Measurements from ENCODE around the gene CPA4. TPM values are rescaled to one million over a fixed set of nuclear protein-coding genes. Genes with fewer than 3 reads are reported as not detected.

Gene CPA4
- total RNA-seq, 1 donor from 2014 or later = 2.1 TPM

- Histone ChIP-seq H3K27me3 (ENCODE audit: control insufficient read depth in 3 of 3, insufficient read depth in 3 of 3, low read length in 3 of 3) (no peaks in the 10 kb centered on the region), H3K9ac (ENCODE audit: low read depth in 1 of 3, low read length in 3 of 3) (no peak overlapping the region), H3K9me3 (ENCODE audit: control insufficient read depth in 3 of 3, low read length in 3 of 3) (peaks cover 0 to 8% (median 8%) of the 10 kb centered on the region in 3 donors), H3K27ac (ENCODE audit: low read depth, low read length) (no peak overlapping the region), H3K36me3 (ENCODE audit: control insufficient read depth in 3 of 3, insufficient read depth in 3 of 3, low read length in 3 of 3) (no peaks in the 10 kb centered on the region), H3K4me1 (ENCODE audit: control insufficient read depth in 3 of 3, insufficient read depth in 3 of 3, low read length in 3 of 3) (peaks cover 26 to 39% (median 32%) of the 10 kb centered on the region in 3 donors), H3K4me3 (ENCODE audit: low read length in 3 of 3) (no peak overlapping the region)
These were observed 67.6 kb downstream of the CPA4 start for GRCh38 chr7:130360518-130360917.

GRCh38 chr7:130361681-130362080 lies 68.7 kb downstream of the CPA4 start:
- H3K4me1 ChIP-seq (ENCODE audit: control insufficient read depth in 3 of 3, insufficient read depth in 3 of 3, low read length in 3 of 3) = peaks cover 30 to 40% (median 33%) of the 10 kb centered on the region in 3 donors
- H3K27me3 ChIP-seq (ENCODE audit: control insufficient read depth in 3 of 3, insufficient read depth in 3 of 3, low read length in 3 of 3) = no peaks in the 10 kb centered on the region
- peaks cover 0 to 8% (median 8%) of the 10 kb centered on the region in 3 donors for H3K9me3 ChIP-seq (ENCODE audit: control insufficient read depth in 3 of 3, low read length in 3 of 3)
- H3K36me3 ChIP-seq (ENCODE audit: control insufficient read depth in 3 of 3, insufficient read depth in 3 of 3, low read length in 3 of 3) = no peaks in the 10 kb centered on the region
- H3K4me3 ChIP-seq (ENCODE audit: low read length in 3 of 3) = no peak overlapping the region
- no peak overlapping the region for H3K27ac ChIP-seq (ENCODE audit: low read depth, low read length)
- H3K9ac ChIP-seq (ENCODE audit: low read depth in 1 of 3, low read length in 3 of 3) = no peak overlapping the region

GRCh38 chr7:130362251-130362816 lies 69.4 kb downstream of the CPA4 start:
- no peak overlapping the region for H3K27ac ChIP-seq (ENCODE audit: low read depth, low read length)
- peaks cover 0 to 8% (median 8%) of the 10 kb centered on the region in 3 donors for H3K9me3 ChIP-seq (ENCODE audit: control insufficient read depth in 3 of 3, low read length in 3 of 3)
- H3K9ac ChIP-seq (ENCODE audit: low read depth in 1 of 3, low read length in 3 of 3) = no peak overlapping the region
- no peaks in the 10 kb centered on the region for H3K27me3 ChIP-seq (ENCODE audit: control insufficient read depth in 3 of 3, insufficient read depth in 3 of 3, low read length in 3 of 3)
- H3K4me3 ChIP-seq (ENCODE audit: low read length in 3 of 3) = no peak overlapping the region
- H3K4me1 ChIP-seq (ENCODE audit: control insufficient read depth in 3 of 3, insufficient read depth in 3 of 3, low read length in 3 of 3) = peaks cover 31 to 36% (median 32%) of the 10 kb centered on the region in 3 donors
- H3K36me3 ChIP-seq (ENCODE audit: control insufficient read depth in 3 of 3, insufficient read depth in 3 of 3, low read length in 3 of 3) = no peaks in the 10 kb centered on the region

- peaks cover 0 to 8% (median 8%) of the 10 kb centered on the region in 3 donors for H3K9me3 ChIP-seq (ENCODE audit: control insufficient read depth in 3 of 3, low read length in 3 of 3)
- no peak overlapping the region for H3K4me3 ChIP-seq (ENCODE audit: low read length in 3 of 3)
- peak overlapping the region; percentile 2 for H3K27ac ChIP-seq (ENCODE audit: low read depth, low read length)
- H3K4me1 ChIP-seq (ENCODE audit: control insufficient read depth in 3 of 3, insufficient read depth in 3 of 3, low read length in 3 of 3) = peaks cover 33 to 40% (median 36%) of the 10 kb centered on the region in 3 donors
- H3K36me3 ChIP-seq (ENCODE audit: control insufficient read depth in 3 of 3, insufficient read depth in 3 of 3, low read length in 3 of 3) = no peaks in the 10 kb centered on the region
- H3K27me3 ChIP-seq (ENCODE audit: control insufficient read depth in 3 of 3, insufficient read depth in 3 of 3, low read length in 3 of 3) = no peaks in the 10 kb centered on the region
- H3K9ac ChIP-seq (ENCODE audit: low read depth in 1 of 3, low read length in 3 of 3) = no peak overlapping the region
These were observed 70.3 kb downstream of the CPA4 start for GRCh38 chr7:130363026-130363847.

- Histone ChIP-seq H3K9me3 (ENCODE audit: control insufficient read depth in 3 of 3, low read length in 3 of 3) (peaks cover 0 to 4% (median 3%) of the 10 kb centered on the region in 3 donors), H3K27ac (ENCODE audit: low read depth, low read length) (no peak overlapping the region), H3K4me1 (ENCODE audit: control insufficient read depth in 3 of 3, insufficient read depth in 3 of 3, low read length in 3 of 3) (peaks cover 39 to 51% (median 48%) of the 10 kb centered on the region in 3 donors), H3K4me3 (ENCODE audit: low read length in 3 of 3) (no peak overlapping the region), H3K27me3 (ENCODE audit: control insufficient read depth in 3 of 3, insufficient read depth in 3 of 3, low read length in 3 of 3) (no peaks in the 10 kb centered on the region), H3K9ac (ENCODE audit: low read depth in 1 of 3, low read length in 3 of 3) (no peak overlapping the region), H3K36me3 (ENCODE audit: control insufficient read depth in 3 of 3, insufficient read depth in 3 of 3, low read length in 3 of 3) (no peaks in the 10 kb centered on the region)
These were observed 71.5 kb downstream of the CPA4 start for GRCh38 chr7:130364451-130364850.

GRCh38 chr7:130365088-130365487 lies 72.1 kb downstream of the CPA4 start:
- no peaks in the 10 kb centered on the region for H3K36me3 ChIP-seq (ENCODE audit: control insufficient read depth in 3 of 3, insufficient read depth in 3 of 3, low read length in 3 of 3)
- H3K9me3 ChIP-seq (ENCODE audit: control insufficient read depth in 3 of 3, low read length in 3 of 3) = no peaks in the 10 kb centered on the region
- no peak overlapping the region for H3K4me3 ChIP-seq (ENCODE audit: low read length in 3 of 3)
- peaks cover 43 to 58% (median 54%) of the 10 kb centered on the region in 3 donors for H3K4me1 ChIP-seq (ENCODE audit: control insufficient read depth in 3 of 3, insufficient read depth in 3 of 3, low read length in 3 of 3)
- peak overlapping the region; percentile 57 for H3K27ac ChIP-seq (ENCODE audit: low read depth, low read length)
- H3K27me3 ChIP-seq (ENCODE audit: control insufficient read depth in 3 of 3, insufficient read depth in 3 of 3, low read length in 3 of 3) = no peaks in the 10 kb centered on the region
- peak overlapping the region in 1 of 3 donors; percentile 38 for H3K9ac ChIP-seq (ENCODE audit: low read depth in 1 of 3, low read length in 3 of 3)

GRCh38 chr7:130365511-130366441 lies 72.8 kb downstream of the CPA4 start:
- no peaks in the 10 kb centered on the region for H3K36me3 ChIP-seq (ENCODE audit: control insufficient read depth in 3 of 3, insufficient read depth in 3 of 3, low read length in 3 of 3)
- H3K27ac ChIP-seq (ENCODE audit: low read depth, low read length) = peak overlapping the region; percentile 57
- no peaks in the 10 kb centered on the region for H3K9me3 ChIP-seq (ENCODE audit: control insufficient read depth in 3 of 3, low read length in 3 of 3)
- no peaks in the 10 kb centered on the region for H3K27me3 ChIP-seq (ENCODE audit: control insufficient read depth in 3 of 3, insufficient read depth in 3 of 3, low read length in 3 of 3)
- H3K4me1 ChIP-seq (ENCODE audit: control insufficient read depth in 3 of 3, insufficient read depth in 3 of 3, low read length in 3 of 3) = peaks cover 47 to 61% (median 54%) of the 10 kb centered on the region in 3 donors
- H3K9ac ChIP-seq (ENCODE audit: low read depth in 1 of 3, low read length in 3 of 3) = peak overlapping the region in 2 of 3 donors; percentile 35 to 38
- H3K4me3 ChIP-seq (ENCODE audit: low read length in 3 of 3) = peak overlapping the region in 1 of 3 donors; percentile 52

GRCh38 chr7:130366564-130366963 lies 73.6 kb downstream of the CPA4 start:
- no peaks in the 10 kb centered on the region for H3K27me3 ChIP-seq (ENCODE audit: control insufficient read depth in 3 of 3, insufficient read depth in 3 of 3, low read length in 3 of 3)
- H3K36me3 ChIP-seq (ENCODE audit: control insufficient read depth in 3 of 3, insufficient read depth in 3 of 3, low read length in 3 of 3) = no peaks in the 10 kb centered on the region
- H3K27ac ChIP-seq (ENCODE audit: low read depth, low read length) = peak overlapping the region; percentile 57
- peak overlapping the region in 1 of 3 donors; percentile 24 for H3K4me3 ChIP-seq (ENCODE audit: low read length in 3 of 3)
- H3K4me1 ChIP-seq (ENCODE audit: control insufficient read depth in 3 of 3, insufficient read depth in 3 of 3, low read length in 3 of 3) = peaks cover 49 to 66% (median 60%) of the 10 kb centered on the region in 3 donors
- H3K9me3 ChIP-seq (ENCODE audit: control insufficient read depth in 3 of 3, low read length in 3 of 3) = no peaks in the 10 kb centered on the region
- H3K9ac ChIP-seq (ENCODE audit: low read depth in 1 of 3, low read length in 3 of 3) = peak overlapping the region in 1 of 3 donors; percentile 43

- no peak overlapping the region for H3K27ac ChIP-seq (ENCODE audit: low read depth, low read length)
- H3K27me3 ChIP-seq (ENCODE audit: control insufficient read depth in 3 of 3, insufficient read depth in 3 of 3, low read length in 3 of 3) = no peaks in the 10 kb centered on the region
- H3K9ac ChIP-seq (ENCODE audit: low read depth in 1 of 3, low read length in 3 of 3) = peak overlapping the region in 1 of 3 donors; percentile 43
- no peaks in the 10 kb centered on the region for H3K36me3 ChIP-seq (ENCODE audit: control insufficient read depth in 3 of 3, insufficient read depth in 3 of 3, low read length in 3 of 3)
- peaks cover 46 to 64% (median 60%) of the 10 kb centered on the region in 3 donors for H3K4me1 ChIP-seq (ENCODE audit: control insufficient read depth in 3 of 3, insufficient read depth in 3 of 3, low read length in 3 of 3)
- H3K4me3 ChIP-seq (ENCODE audit: low read length in 3 of 3) = no peak overlapping the region
- H3K9me3 ChIP-seq (ENCODE audit: control insufficient read depth in 3 of 3, low read length in 3 of 3) = no peaks in the 10 kb centered on the region
These were observed 74.3 kb downstream of the CPA4 start for GRCh38 chr7:130367088-130367755.

All from skeletal muscle tissue (tissue), 4 donors.